Measurements from ENCODE around the gene ZCCHC24. TPM values are rescaled to one million over a fixed set of nuclear protein-coding genes. Genes with fewer than 3 reads are reported as not detected.
A peak's percentile ranks its signal among the peaks of the same experiment; 100 is the strongest.

The ZCCHC24 gene
- total and polyA plus RNA-seq, 4 donors, result 7.8 to 23.9 (median 14.8) TPM

DNA sequence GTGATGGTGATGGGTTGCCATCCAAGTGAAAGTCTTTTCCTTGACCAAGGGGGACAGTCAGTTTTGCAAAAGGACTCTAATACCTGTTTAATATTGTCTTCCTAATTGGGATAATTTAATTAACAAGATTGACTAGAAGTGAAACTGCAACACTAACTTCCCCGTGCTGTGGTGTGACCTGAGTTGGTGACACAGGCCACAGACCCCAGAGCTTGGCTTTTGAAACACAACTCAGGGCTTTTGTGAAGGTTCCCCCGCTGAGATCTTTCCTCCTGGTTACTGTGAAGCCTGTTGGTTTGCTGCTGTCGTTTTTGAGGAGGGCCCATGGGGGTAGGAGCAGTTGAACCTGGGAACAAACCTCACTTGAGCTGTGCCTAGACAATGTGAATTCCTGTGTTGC is 91.3 kb downstream of the ZCCHC24 start:
- TF ChIP-seq FOXA1 (IDR thresholded peaks at IDR 0.05) (no peak), YY1 (IDR thresholded peaks at IDR 0.05) (no peak), HNF4A (conservative IDR thresholded peaks at IDR 0.05) (no peak), FOXA2 (IDR thresholded peaks at IDR 0.05) (no peak)
- TF ChIP-seq, protein P1, sequence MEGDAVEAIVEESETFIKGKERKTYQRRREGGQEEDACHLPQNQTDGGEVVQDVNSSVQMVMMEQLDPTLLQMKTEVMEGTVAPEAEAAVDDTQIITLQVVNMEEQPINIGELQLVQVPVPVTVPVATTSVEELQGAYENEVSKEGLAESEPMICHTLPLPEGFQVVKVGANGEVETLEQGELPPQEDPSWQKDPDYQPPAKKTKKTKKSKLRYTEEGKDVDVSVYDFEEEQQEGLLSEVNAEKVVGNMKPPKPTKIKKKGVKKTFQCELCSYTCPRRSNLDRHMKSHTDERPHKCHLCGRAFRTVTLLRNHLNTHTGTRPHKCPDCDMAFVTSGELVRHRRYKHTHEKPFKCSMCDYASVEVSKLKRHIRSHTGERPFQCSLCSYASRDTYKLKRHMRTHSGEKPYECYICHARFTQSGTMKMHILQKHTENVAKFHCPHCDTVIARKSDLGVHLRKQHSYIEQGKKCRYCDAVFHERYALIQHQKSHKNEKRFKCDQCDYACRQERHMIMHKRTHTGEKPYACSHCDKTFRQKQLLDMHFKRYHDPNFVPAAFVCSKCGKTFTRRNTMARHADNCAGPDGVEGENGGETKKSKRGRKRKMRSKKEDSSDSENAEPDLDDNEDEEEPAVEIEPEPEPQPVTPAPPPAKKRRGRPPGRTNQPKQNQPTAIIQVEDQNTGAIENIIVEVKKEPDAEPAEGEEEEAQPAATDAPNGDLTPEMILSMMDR (IDR thresholded peaks at IDR 0.05; ENCODE audit: low read depth, low read length, missing input control), result no peak
- Histone ChIP-seq H3K27ac (ENCODE audit: low read depth in 1 of 2, low read length in 2 of 2) (no peak overlapping the region), H3K36me3 (ENCODE audit: control insufficient read depth in 4 of 4, insufficient read depth in 3 of 4, low read depth in 1 of 4, low read length in 3 of 4) (peaks cover 25 to 61% (median 52%) of the 10 kb centered on the region in 4 donors), H3K9ac (ENCODE audit: low read depth in 1 of 2, low read length in 2 of 2) (no peak overlapping the region), H3K4me3 (ENCODE audit: low read depth in 1 of 3, low read length in 3 of 3) (no peak overlapping the region), H3K9me3 (ENCODE audit: control insufficient read depth in 4 of 4, low read length in 3 of 4) (no peaks in the 10 kb centered on the region), H3K27me3 (ENCODE audit: control insufficient read depth in 4 of 4, insufficient read depth in 4 of 4, low read length in 3 of 4) (no peaks in the 10 kb centered on the region), H3K4me1 (ENCODE audit: control insufficient read depth in 4 of 4, insufficient read depth in 4 of 4, low read length in 3 of 4) (peaks cover 2 to 17% (median 3%) of the 10 kb centered on the region in 4 donors)
- 70% methylated on average over 3 of the region's 3 CpGs for WGBS
- no peak for DNase-seq (ENCODE audit: low spot score)

DNA sequence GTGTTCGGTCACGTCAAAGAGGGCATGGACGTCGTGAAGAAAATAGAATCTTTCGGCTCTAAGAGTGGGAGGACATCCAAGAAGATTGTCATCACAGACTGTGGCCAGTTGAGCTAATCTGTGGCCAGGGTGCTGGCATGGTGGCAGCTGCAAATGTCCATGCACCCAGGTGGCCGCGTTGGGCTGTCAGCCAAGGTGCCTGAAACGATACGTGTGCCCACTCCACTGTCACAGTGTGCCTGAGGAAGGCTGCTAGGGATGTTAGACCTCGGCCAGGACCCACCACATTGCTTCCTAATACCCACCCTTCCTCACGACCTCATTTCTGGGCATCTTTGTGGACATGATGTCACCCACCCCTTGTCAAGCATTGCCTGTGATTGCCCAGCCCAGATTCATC is 91.7 kb downstream of the ZCCHC24 start:
- H3K9me3 ChIP-seq (ENCODE audit: control insufficient read depth in 4 of 4, low read length in 3 of 4), result no peaks in the 10 kb centered on the region
- no peak for TF ChIP-seq FOXA1 (IDR thresholded peaks at IDR 0.05)
- TF ChIP-seq NR2F2 (IDR thresholded peaks at IDR 0.05), result no peak
- TF ChIP-seq HNF4A (conservative IDR thresholded peaks at IDR 0.05), result no peak
- TF ChIP-seq, protein P2, sequence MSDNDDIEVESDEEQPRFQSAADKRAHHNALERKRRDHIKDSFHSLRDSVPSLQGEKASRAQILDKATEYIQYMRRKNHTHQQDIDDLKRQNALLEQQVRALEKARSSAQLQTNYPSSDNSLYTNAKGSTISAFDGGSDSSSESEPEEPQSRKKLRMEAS (IDR thresholded peaks at IDR 0.05), result no peak
- no peak for TF ChIP-seq RXRA (IDR thresholded peaks at IDR 0.05)
- no peak for TF ChIP-seq JUND (IDR thresholded peaks at IDR 0.05)
- TF ChIP-seq YY1 (IDR thresholded peaks at IDR 0.05), result no peak
- no peak for TF ChIP-seq EGR1 (IDR thresholded peaks at IDR 0.05; ENCODE audit: low read depth in 2 of 2)
- TF ChIP-seq, protein P3, sequence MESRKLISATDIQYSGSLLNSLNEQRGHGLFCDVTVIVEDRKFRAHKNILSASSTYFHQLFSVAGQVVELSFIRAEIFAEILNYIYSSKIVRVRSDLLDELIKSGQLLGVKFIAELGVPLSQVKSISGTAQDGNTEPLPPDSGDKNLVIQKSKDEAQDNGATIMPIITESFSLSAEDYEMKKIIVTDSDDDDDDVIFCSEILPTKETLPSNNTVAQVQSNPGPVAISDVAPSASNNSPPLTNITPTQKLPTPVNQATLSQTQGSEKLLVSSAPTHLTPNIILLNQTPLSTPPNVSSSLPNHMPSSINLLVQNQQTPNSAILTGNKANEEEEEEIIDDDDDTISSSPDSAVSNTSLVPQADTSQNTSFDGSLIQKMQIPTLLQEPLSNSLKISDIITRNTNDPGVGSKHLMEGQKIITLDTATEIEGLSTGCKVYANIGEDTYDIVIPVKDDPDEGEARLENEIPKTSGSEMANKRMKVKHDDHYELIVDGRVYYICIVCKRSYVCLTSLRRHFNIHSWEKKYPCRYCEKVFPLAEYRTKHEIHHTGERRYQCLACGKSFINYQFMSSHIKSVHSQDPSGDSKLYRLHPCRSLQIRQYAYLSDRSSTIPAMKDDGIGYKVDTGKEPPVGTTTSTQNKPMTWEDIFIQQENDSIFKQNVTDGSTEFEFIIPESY (IDR thresholded peaks at IDR 0.05), result no peak
- no peak for TF ChIP-seq TAF1 (conservative IDR thresholded peaks at IDR 0.05)
- TF ChIP-seq, protein P4, sequence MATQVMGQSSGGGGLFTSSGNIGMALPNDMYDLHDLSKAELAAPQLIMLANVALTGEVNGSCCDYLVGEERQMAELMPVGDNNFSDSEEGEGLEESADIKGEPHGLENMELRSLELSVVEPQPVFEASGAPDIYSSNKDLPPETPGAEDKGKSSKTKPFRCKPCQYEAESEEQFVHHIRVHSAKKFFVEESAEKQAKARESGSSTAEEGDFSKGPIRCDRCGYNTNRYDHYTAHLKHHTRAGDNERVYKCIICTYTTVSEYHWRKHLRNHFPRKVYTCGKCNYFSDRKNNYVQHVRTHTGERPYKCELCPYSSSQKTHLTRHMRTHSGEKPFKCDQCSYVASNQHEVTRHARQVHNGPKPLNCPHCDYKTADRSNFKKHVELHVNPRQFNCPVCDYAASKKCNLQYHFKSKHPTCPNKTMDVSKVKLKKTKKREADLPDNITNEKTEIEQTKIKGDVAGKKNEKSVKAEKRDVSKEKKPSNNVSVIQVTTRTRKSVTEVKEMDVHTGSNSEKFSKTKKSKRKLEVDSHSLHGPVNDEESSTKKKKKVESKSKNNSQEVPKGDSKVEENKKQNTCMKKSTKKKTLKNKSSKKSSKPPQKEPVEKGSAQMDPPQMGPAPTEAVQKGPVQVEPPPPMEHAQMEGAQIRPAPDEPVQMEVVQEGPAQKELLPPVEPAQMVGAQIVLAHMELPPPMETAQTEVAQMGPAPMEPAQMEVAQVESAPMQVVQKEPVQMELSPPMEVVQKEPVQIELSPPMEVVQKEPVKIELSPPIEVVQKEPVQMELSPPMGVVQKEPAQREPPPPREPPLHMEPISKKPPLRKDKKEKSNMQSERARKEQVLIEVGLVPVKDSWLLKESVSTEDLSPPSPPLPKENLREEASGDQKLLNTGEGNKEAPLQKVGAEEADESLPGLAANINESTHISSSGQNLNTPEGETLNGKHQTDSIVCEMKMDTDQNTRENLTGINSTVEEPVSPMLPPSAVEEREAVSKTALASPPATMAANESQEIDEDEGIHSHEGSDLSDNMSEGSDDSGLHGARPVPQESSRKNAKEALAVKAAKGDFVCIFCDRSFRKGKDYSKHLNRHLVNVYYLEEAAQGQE (IDR thresholded peaks at IDR 0.05), result no peak
- TF ChIP-seq, protein P5, sequence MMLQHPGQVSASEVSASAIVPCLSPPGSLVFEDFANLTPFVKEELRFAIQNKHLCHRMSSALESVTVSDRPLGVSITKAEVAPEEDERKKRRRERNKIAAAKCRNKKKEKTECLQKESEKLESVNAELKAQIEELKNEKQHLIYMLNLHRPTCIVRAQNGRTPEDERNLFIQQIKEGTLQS (IDR thresholded peaks at IDR 0.05), result no peak
- no peak for TF ChIP-seq SP1 (IDR thresholded peaks at IDR 0.05)
- no peak for TF ChIP-seq RAD21 (IDR thresholded peaks at IDR 0.05)
- WGBS, result 95% methylated on average over 11 of the region's 11 CpGs
- H3K27me3 ChIP-seq (ENCODE audit: control insufficient read depth in 4 of 4, insufficient read depth in 4 of 4, low read length in 3 of 4), result no peaks in the 10 kb centered on the region
- H3K36me3 ChIP-seq (ENCODE audit: control insufficient read depth in 4 of 4, insufficient read depth in 3 of 4, low read depth in 1 of 4, low read length in 3 of 4), result peaks cover 26 to 62% (median 52%) of the 10 kb centered on the region in 4 donors
- no peak overlapping the region for H3K9ac ChIP-seq (ENCODE audit: low read depth in 1 of 2, low read length in 2 of 2)
- no peak overlapping the region for H3K27ac ChIP-seq (ENCODE audit: low read depth in 1 of 2, low read length in 2 of 2)
- peaks cover 5 to 17% (median 6%) of the 10 kb centered on the region in 4 donors for H3K4me1 ChIP-seq (ENCODE audit: control insufficient read depth in 4 of 4, insufficient read depth in 4 of 4, low read length in 3 of 4)
- H3K4me3 ChIP-seq (ENCODE audit: low read depth in 1 of 3, low read length in 3 of 3), result no peak overlapping the region
- DNase-seq (ENCODE audit: low spot score), result peak; percentile 28

All from liver (tissue), 9 donors.